ENCODE data around the gene TNN.
A peak's percentile ranks its signal among the peaks of the same experiment; 100 is the strongest.

The TNN gene

DNA sequence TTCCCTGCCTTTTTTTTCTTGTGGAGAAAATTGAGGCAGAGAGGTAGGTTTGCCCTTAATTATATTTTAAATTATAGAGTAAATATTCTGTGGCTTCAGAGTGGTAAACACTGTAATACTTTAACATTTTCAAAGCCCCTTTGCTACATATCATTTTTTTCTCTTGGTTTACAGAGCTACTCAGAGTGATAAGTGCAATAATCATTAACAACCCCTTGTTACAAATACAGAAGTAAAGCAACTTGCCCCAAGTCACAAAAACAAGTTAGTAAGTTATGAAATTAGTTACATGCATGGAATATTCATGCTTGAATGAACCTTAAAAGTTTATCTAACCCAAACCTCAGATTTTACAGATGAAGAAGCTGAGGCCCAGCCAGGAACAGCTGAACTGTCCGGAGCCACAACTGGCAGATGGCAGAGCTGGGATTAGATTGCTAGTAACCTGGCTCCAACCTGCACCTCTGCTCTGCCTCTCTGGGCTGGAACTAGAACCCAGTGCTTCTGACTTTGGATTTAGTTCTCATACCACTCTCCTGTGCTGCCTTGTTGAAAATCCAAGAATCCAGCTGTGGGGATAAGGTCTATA lies 48.7 kb downstream of the TNN start:
- no peak for DNase-seq (ENCODE audit: low read depth, low spot score)

DNA sequence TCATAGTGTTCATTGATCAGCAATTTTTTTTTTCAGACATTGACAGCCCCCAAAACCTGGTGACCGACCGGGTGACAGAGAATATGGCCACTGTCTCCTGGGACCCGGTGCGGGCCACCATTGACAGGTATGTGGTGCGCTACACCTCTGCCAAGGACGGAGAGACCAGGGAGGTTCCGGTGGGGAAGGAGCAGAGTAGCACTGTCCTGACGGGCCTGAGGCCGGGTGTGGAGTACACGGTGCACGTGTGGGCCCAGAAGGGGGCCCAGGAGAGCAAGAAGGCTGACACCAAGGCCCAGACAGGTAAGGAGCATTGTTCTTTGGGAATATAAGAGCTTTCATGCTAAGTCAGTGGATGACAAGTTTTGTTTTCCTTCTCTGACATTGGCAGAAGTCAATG lies 49.3 kb downstream of the TNN start:
- peak; percentile 5 for DNase-seq (ENCODE audit: low read depth, low spot score)

DNA sequence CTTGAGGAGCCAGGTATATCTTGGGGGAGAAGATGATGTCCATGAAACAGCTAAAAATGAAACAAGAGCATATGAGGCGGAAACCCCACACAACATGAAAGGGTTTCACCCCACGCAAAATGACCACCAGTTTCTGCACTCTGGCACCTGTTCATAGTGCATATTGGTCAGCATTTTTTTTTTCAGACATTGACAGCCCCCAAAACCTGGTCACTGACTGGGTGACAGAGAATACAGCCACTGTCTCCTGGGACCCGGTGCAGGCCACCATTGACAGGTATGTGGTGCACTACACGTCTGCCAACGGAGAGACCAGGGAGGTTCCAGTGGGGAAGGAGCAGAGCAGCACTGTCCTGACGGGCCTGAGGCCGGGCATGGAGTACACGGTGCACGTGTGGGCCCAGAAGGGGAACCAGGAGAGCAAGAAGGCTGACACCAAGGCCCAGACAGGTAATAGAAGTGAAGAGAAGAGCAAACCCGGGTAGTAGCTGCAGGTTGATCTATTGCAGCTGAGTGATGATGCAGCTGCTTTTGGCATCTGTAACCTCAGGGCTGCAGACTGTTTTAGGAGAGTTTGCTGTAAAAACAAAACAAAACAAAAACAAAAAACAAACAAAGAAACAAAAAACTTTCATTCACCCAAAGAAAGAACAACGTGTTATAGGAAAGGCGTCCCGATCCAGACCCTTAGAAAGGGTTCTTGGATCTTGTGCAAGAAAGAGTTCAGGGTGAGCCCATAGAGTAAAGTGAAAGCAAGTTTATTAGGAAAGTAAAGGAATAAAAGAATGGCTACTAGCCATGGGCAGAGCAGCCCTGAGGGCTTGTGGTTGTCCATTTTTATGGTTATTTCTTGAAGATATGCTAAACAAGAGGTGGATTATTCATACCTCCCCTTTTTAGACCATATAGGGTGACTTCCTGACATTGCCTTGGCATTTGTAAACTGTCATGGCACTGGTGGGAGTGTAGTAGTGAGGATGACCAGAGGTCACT lies 51.0 kb downstream of the TNN start:
- no peak for DNase-seq (ENCODE audit: low read depth, low spot score)

DNA sequence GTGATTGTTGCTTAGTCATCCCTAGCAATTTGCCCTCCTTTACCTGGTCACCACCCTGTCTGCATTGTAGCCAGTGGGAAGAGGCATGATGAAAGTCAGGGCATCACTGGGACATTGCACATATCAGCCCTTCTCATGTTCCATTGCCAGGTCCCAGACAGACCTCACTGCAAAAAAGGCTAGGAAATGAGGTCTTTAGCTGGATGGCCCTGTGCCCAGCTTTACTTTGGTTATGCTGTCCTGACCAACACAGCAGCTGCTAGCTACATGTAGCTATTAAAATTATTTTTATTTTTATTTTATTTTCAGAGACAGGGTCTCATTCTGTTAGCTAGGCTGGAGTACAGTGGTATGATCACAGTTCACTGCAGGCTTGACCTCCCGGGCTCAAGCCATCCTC lies 52.9 kb downstream of the TNN start:
- DNase-seq (ENCODE audit: low read depth, low spot score): no peak

DNA sequence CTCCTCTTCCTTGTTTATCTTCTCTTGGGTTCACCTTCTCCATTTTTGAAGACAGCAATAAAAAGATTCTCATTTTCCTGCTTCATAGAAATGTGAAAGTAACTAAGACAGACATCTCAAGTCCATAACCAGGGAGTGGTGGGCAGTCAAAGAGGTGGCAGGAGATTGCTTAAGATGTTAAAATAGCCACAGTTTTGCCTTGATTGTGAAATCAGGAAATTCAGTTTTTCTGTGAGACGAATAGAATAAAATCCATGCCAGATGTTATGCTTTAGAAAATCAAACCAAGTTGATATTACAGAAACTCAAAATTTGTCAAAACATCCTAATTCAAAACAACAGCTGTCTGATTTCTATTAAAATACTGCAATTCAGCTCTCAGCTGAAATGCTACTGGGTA lies 57.2 kb downstream of the TNN start:
- DNase-seq (ENCODE audit: low read depth, low spot score): no peak

DNA sequence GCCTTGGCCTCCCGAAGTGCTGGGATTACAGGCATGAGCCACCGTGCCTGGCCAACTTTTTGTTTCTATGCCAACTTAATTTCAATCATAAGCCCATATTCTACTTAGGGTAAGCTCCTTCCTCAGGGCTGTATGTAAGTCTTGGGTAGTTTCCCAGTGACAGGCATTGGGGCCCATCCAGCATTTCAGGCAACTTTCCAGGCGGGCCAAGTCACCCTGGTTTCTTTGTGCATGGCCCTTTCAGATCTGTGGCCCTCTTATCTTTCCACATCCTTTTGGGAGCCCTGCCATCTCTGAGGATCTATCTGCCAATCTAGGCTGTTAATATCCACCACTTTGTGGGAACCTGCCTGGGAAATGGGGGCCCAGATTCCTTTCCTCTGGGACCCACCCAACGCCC lies 58.7 kb downstream of the TNN start:
- DNase-seq (ENCODE audit: low read depth, low spot score): no peak

DNA sequence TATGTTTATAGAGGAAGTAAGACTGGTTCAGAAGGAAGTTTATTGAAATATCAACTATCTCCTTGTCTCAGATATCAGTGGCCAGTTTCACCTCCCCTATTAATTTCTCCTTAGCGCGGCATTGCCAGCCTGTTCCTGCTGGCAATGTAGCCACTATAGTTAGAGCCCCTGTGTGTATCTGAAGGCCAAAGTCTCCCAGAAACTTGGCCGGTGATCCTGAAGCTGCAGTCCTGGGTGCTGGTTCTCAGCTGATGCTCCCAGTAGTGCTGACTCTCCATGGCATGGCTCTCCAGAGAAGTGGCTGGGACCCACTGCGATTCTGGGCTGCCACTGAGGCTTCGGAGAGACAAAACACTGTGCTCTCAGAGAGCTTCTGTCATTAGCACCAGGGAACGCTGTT lies 59.9 kb downstream of the TNN start:
- DNase-seq (ENCODE audit: low read depth, low spot score): no peak

- DNase-seq (ENCODE audit: low read depth, low spot score): peak; percentile 41
Measured at GRCh38 chr1:175128523-175128922, 60.9 kb downstream of the TNN start.

GRCh38 chr1:175129182-175129581 lies 61.5 kb downstream of the TNN start:
- DNase-seq (ENCODE audit: low read depth, low spot score): peak; percentile 84

GRCh38 chr1:175129644-175129996 lies 62.0 kb downstream of the TNN start:
- no peak for DNase-seq (ENCODE audit: low read depth, low spot score)

GRCh38 chr1:175129997-175130648 lies 62.5 kb downstream of the TNN start:
- peak; percentile 87 for DNase-seq (ENCODE audit: low read depth, low spot score)

DNA sequence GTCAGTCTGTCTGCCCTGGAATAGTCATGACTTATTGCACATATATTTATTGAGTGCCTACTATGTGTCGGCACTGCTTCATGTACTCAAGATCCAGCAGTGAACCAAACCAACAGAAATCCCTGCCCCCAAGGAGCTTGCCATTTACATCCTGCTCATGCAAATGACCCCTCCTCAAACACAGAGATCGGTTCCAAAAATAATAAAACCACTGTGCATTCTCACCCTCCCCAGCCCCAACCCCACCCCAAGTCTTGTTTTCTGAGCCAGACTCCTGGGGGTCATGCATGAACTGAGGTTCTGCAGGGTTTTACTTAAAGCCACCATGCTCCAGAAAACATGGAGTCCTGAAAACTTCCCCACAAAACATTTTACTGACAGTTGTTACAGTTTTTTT lies 63.0 kb downstream of the TNN start:
- no peak for DNase-seq (ENCODE audit: low read depth, low spot score)

DNA sequence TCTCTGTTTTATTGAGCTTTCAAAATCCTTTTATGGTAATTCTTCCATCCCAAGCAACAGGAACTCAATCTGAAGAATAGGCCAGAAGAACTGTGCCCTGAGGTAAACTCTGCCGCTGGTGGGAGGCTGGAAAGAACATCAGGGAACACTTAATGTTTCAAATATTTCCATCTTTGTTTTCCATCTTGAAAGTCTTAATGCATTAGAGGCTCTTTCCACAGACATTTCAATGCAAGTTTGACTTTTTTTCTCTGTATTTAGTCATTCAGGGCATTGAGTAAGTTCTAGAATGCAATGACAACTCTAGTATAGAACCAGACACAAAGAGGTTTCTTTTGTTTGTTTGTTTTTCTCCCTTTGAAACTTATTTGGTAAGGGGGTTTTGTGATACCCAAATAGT lies 63.5 kb downstream of the TNN start:
- DNase-seq (ENCODE audit: low read depth, low spot score): peak; percentile 11

GRCh38 chr1:175132436-175132835 lies 64.8 kb downstream of the TNN start:
- DNase-seq (ENCODE audit: low read depth, low spot score): no peak

DNA sequence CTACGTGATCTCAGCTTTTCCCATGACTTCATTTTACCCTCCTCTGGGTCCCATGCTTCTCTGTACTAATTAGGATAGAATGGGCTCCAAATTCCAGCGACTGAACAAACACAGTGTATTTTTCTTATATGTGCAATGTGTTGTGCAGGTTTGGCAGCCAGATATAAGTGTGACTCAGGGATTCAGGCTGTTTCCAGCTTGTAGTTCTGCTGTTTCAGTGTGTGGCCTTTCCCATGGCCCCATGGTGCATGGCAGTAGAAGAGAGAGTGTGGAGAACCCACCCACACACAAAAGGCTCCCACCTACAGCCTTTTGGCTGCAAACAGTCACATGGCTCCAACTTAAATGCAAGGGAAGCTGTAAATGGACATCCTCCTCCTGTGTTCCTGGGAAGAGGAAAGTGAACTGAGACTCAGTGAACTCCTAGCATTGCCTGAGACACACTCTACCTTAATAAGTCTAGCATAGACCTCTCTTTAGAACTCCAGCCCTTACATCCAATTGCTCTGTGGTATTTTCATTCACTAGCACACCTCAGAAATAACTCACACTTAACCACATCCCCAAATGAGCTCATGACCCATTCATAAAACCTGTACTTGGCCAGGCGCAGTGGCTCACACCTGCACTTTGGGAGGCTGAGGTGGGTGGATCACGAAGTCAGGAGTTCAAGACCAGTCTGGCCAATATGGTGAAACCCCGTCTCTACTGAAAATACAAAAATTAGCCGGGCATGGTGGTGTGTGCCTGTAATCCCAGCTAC lies 66.2 kb downstream of the TNN start:
- no peak for DNase-seq (ENCODE audit: low read depth, low spot score)

GRCh38 chr1:175134500-175134899 lies 66.9 kb downstream of the TNN start:
- DNase-seq (ENCODE audit: low read depth, low spot score): no peak

- no peak for DNase-seq (ENCODE audit: low read depth, low spot score)
Measured at GRCh38 chr1:175136246-175136645, 68.6 kb downstream of the TNN start.

DNA sequence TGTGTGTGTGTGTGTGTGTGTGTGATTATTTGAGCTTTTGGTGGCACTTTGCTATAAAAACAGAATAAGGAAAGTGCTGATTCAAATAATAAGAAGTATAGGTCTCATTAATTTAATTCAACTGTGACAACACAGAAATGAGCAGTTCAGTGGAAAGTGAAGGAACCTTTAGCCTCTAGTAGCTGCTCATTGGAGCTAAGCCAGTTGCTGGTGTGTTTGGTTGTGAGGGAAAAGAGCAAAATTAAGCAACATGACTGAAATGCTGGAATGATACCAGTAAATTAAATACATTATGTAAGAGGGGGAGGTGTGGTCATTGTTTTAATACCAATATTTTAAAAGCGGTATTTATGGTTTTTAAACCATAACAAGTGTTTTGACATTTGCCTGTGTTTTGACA lies 69.7 kb downstream of the TNN start:
- no peak for DNase-seq (ENCODE audit: low read depth, low spot score)

DNA sequence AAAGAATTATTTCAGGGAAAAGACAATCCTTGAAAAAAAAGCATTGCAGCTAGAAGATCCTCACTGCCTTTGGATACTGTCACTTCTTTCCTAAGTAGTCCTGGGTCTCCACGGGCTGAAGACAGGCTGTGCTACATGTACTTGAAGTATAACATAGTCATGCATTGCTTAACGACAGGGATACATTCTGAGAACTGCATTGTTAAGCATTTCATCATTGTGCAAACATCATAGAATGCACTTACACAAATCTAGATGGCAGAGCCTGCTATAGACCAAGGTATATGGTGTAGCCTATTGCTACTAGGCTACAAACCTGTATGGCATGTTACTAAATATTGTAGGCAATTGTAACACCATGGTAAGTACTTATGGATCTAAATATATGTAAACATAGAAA lies 70.9 kb downstream of the TNN start:
- no peak for DNase-seq (ENCODE audit: low read depth, low spot score)

GRCh38 chr1:175145899-175146528 lies 78.4 kb downstream of the TNN start:
- DNase-seq (ENCODE audit: low read depth, low spot score): peak; percentile 36

DNA sequence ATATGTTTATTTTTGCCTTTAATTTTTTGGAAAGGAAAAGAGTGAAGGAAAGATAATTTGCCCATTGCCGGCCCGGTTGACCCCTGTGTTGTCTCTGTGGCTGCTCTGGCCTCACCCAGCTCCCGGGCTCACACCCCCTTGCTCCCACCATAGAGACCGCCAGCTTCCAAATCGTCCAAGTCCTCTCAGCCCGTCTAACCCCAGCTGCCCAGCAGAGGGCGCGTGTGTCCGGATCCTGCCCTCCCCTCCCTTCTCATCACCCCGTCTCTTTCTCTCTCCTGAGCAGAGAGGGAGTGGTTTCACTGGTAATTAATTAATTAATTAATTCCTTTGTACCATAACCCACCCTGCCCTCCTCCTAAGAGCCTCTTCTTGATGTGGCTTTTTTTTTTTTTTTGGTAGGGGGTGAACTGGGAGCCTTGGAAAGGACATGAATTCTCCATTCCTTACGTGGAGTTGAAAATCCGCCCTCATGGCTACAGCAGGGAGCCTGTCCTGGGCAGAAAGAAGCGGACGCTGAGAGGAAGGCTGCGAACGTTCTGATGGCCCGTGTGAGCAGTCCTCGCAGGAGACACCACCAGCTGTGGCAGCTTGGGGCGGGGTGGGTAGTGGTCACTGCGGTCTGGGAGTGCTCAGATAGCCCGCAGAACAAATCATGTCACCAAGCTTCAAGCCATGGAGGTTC lies 79.0 kb downstream of the TNN start:
- DNase-seq (ENCODE audit: low read depth, low spot score): peak; percentile 94
